Caco-2 (cell line): ENCODE data around the gene ENTPD1. TPM values are rescaled to one million over a fixed set of nuclear protein-coding genes. Genes with fewer than 3 reads are reported as not detected.

Experiments
- BruUV-seq: library from RNA; stranded (reverse); fragments of 400-500 nt; replicated peaks from 2 replicates; lab custom pipeline; 2021; lab: Mats Ljungman, UMichigan
- CTCF ChIA-PET: fragments of 300-600 bp; sonication (Branson Sonifier 250); formaldehyde crosslinking; loops from one replicate; lab custom pipeline; 2022; ENCODE audit warnings: antibody characterized with exemption; lab: Charles Lee
- POLR2A ChIA-PET: fragments of 300-600 bp; sonication (Branson Sonifier 250); formaldehyde crosslinking; loops from one replicate; lab custom pipeline; 2022; ENCODE audit warnings: antibody characterized with exemption; lab: Charles Lee
- DNase-seq, 2 experiments: peaks; one replicate each; pipeline versions ENCODE4 v3.0.0 to v3.0.0-alpha.2; 2020 to 2022
- H3K27me3 ChIP-seq: replicated peaks from 2 replicates; pipeline ENCODE4 v1.6.0; 2011; ENCODE audit warnings: low read length; ENCODE audit not compliant: control insufficient read depth, insufficient read depth
- H3K36me3 ChIP-seq: 2 replicates; pipeline ENCODE4 v1.5.1; 2011; ENCODE audit warnings: low read length; ENCODE audit not compliant: control insufficient read depth, insufficient read depth
- H3K4me1 ChIP-seq: fragments of 250-450 bp; sonication (Bioruptor Pico); 2 replicates; pipeline ENCODE4 v1.5.1; 2020; ENCODE audit warnings: mild to moderate bottlenecking
- H3K4me3 ChIP-seq: 2 replicates; pipeline ENCODE4 v1.5.1; 2011; ENCODE audit warnings: low read depth, mild to moderate bottlenecking, control low read depth, low read length
- H3K9me3 ChIP-seq: fragments of 250-450 bp; sonication (Bioruptor Pico); 2 replicates; pipeline ENCODE4 v1.5.1; 2020; ENCODE audit warnings: mild to moderate bottlenecking, moderate library complexity
- H3K27ac Mint-ChIP-seq: one replicate; pipeline ENCODE4 v1.8.0; 2022; ENCODE audit warnings: mixed read lengths; ENCODE audit not compliant: unreplicated experiment
- H3K27me3 Mint-ChIP-seq: one replicate; pipeline ENCODE4 v1.8.0; 2022; ENCODE audit warnings: mixed read lengths; ENCODE audit not compliant: insufficient read depth, unreplicated experiment
- H3K36me3 Mint-ChIP-seq: one replicate; pipeline ENCODE4 v1.8.0; 2022; ENCODE audit warnings: mild to moderate bottlenecking, mixed read lengths; ENCODE audit not compliant: insufficient read depth, unreplicated experiment
- H3K4me1 Mint-ChIP-seq: one replicate; pipeline ENCODE4 v1.8.0; 2022; ENCODE audit warnings: low read depth, mixed read lengths; ENCODE audit not compliant: unreplicated experiment
- H3K4me3 Mint-ChIP-seq: one replicate; pipeline ENCODE4 v1.8.0; 2022; ENCODE audit warnings: mild to moderate bottlenecking, moderate library complexity, mixed read lengths; ENCODE audit not compliant: unreplicated experiment
- H3K9me3 Mint-ChIP-seq: one replicate; pipeline ENCODE4 v1.8.0; 2022; ENCODE audit warnings: mixed read lengths; ENCODE audit not compliant: unreplicated experiment
- intact Hi-C: fragments of 100-400 bp; cut with micrococcal nuclease; formaldehyde crosslinking; loops from one replicate; pipeline ENCODE4 v1.10.0; 2022; ENCODE audit not compliant: unreplicated experiment
- total RNA-seq: library from RNA; stranded (reverse); gene quantifications from 2 replicates; pipeline ENCODE4 v1.2.3, GENCODE V29; 2022
- TF ChIP-seq, protein P1 (sequence below), 2 experiments: fragments of 200-600 bp in 1 of 2; IDR thresholded peaks; 1 replicate in 1 of 2; 2 replicates in 1 of 2; pipeline versions ENCODE4 v1.5.1 to v1.8.0; 2011 to 2022; ENCODE audit warnings: antibody characterized with exemption in 1 of 2, control low read depth in 1 of 2, inconsistent platforms in 1 of 2, low read depth in 1 of 2, low read length in 1 of 2, mild to moderate bottlenecking in 1 of 2, moderate library complexity in 1 of 2; ENCODE audit not compliant: insufficient read depth in 1 of 2, severe bottlenecking in 1 of 2, unreplicated experiment in 1 of 2

Gene ENTPD1
- total RNA-seq, 1 experiment from 2014 or later, result 2.2 TPM

GRCh38 chr10:95794195-95794594 lies 38.2 kb downstream of the ENTPD1 start:
- Mint-ChIP-seq H3K4me3 (no peak overlapping the region), H3K9me3 (peaks cover 17% of the 10 kb centered on the region), H3K4me1 (no peaks in the 10 kb centered on the region), H3K36me3 (peaks cover 4% of the 10 kb centered on the region), H3K27ac (no peak overlapping the region), H3K27me3 (no peaks in the 10 kb centered on the region)
- DNase-seq, result no peak
- Histone ChIP-seq H3K9me3 (peaks cover under 1% of the 10 kb centered on the region), H3K27me3 (no peaks in the 10 kb centered on the region), H3K36me3 (no peaks in the 10 kb centered on the region), H3K4me1 (no peaks in the 10 kb centered on the region), H3K4me3 (no peak overlapping the region)
- ChIA-PET POLR2A (no interaction called here), CTCF (interaction anchor here (1.1 kb wide), 1 partner anchor 101 kb away, joined by 3 read pairs; the partner anchor contains the start of gene TCTN3)
- intact Hi-C loops, result no loop called here
- TF ChIP-seq, protein P1, sequence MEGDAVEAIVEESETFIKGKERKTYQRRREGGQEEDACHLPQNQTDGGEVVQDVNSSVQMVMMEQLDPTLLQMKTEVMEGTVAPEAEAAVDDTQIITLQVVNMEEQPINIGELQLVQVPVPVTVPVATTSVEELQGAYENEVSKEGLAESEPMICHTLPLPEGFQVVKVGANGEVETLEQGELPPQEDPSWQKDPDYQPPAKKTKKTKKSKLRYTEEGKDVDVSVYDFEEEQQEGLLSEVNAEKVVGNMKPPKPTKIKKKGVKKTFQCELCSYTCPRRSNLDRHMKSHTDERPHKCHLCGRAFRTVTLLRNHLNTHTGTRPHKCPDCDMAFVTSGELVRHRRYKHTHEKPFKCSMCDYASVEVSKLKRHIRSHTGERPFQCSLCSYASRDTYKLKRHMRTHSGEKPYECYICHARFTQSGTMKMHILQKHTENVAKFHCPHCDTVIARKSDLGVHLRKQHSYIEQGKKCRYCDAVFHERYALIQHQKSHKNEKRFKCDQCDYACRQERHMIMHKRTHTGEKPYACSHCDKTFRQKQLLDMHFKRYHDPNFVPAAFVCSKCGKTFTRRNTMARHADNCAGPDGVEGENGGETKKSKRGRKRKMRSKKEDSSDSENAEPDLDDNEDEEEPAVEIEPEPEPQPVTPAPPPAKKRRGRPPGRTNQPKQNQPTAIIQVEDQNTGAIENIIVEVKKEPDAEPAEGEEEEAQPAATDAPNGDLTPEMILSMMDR (IDR thresholded peaks at IDR 0.05; ENCODE audit: insufficient read depth in 1 of 2, low read depth in 1 of 2, low read length in 1 of 2, severe bottlenecking in 1 of 2, unreplicated experiment in 1 of 2), result no peak
- BruUV-seq, result no TSS peak

DNA sequence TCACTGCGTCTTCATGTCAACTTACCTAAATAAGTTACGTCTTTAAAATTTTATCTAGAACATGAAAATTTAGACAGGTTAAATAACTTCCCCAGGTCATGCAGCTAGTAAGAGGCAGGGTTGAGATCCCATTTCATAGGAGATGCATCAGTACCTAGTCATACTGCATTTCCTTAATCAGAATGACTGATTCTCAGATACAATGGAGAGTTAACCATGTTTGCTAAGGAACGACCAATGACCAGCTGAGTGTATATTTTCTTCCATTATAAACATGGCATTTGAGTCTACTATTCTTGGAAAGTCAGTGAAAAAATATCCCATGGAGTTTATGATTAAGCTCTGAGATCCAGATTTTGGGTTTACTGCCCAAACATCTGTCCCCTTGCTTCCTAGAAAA lies 39.6 kb downstream of the ENTPD1 start:
- ChIA-PET POLR2A (no interaction called here), CTCF (no interaction called here)
- no peaks in the 10 kb centered on the region for H3K36me3 ChIP-seq
- no peaks in the 10 kb centered on the region for H3K27me3 Mint-ChIP-seq
- H3K36me3 Mint-ChIP-seq, result peaks cover 4% of the 10 kb centered on the region
- no peak for DNase-seq
- no peak overlapping the region for H3K4me3 ChIP-seq
- H3K9me3 ChIP-seq, result peaks cover 9% of the 10 kb centered on the region
- H3K9me3 Mint-ChIP-seq, result peaks cover 30% of the 10 kb centered on the region
- H3K27me3 ChIP-seq, result no peaks in the 10 kb centered on the region
- H3K27ac Mint-ChIP-seq, result no peak overlapping the region
- no peak overlapping the region for H3K4me3 Mint-ChIP-seq
- BruUV-seq, result no TSS peak
- H3K4me1 ChIP-seq, result no peaks in the 10 kb centered on the region
- intact Hi-C loops, result no loop called here
- TF ChIP-seq, protein P1 (IDR thresholded peaks at IDR 0.05; ENCODE audit: insufficient read depth in 1 of 2, low read depth in 1 of 2, low read length in 1 of 2, severe bottlenecking in 1 of 2, unreplicated experiment in 1 of 2), result no peak
- no peaks in the 10 kb centered on the region for H3K4me1 Mint-ChIP-seq

DNA sequence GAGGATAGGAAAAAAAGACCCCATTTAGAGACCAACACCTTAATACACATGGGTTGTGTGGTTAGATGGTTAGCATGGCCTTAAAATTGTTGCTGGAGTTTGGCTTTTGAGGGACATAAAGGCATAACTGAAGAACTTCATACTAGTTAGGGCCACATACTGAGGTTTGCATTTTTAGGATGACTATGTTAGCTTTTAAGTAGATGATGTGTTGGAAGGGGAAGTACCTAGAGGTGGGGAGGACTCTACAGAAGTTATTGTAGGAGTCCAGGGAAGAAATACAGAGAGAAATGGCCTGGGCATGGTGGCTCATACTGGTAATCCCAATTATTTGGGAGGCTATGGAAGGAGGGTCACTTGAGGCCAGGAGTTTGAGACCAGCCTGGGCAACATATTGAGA lies 40.5 kb downstream of the ENTPD1 start:
- intact Hi-C loops, result no loop called here
- Histone ChIP-seq H3K9me3 (peaks cover 9% of the 10 kb centered on the region), H3K36me3 (no peaks in the 10 kb centered on the region), H3K27me3 (no peaks in the 10 kb centered on the region), H3K4me3 (no peak overlapping the region), H3K4me1 (no peaks in the 10 kb centered on the region)
- peaks cover 4% of the 10 kb centered on the region for H3K36me3 Mint-ChIP-seq
- DNase-seq, result no peak
- CTCF ChIA-PET, result no interaction called here
- POLR2A ChIA-PET, result no interaction called here
- BruUV-seq, result no TSS peak
- no peak overlapping the region for H3K27ac Mint-ChIP-seq
- TF ChIP-seq, protein P1 (IDR thresholded peaks at IDR 0.05; ENCODE audit: insufficient read depth in 1 of 2, low read depth in 1 of 2, low read length in 1 of 2, severe bottlenecking in 1 of 2, unreplicated experiment in 1 of 2), result no peak
- no peak overlapping the region for H3K4me3 Mint-ChIP-seq
- no peaks in the 10 kb centered on the region for H3K4me1 Mint-ChIP-seq
- no peaks in the 10 kb centered on the region for H3K27me3 Mint-ChIP-seq
- H3K9me3 Mint-ChIP-seq, result peaks cover 30% of the 10 kb centered on the region
